Kidney epithelial cell (primary cell): ENCODE data around the gene SIPA1. TPM values are rescaled to one million over a fixed set of nuclear protein-coding genes. Genes with fewer than 3 reads are reported as not detected.
A peak's percentile ranks its signal among the peaks of the same experiment; 100 is the strongest.

Experiments
- DNase-seq: peaks from one replicate; pipeline ENCODE4 v3.0.0-alpha.2; 2010; ENCODE audit warnings: low read depth
- H3K27me3 ChIP-seq: 2 replicates; pipeline ENCODE4 v1.6.0; 2011; ENCODE audit warnings: low read length; ENCODE audit not compliant: control insufficient read depth, insufficient read depth
- H3K36me3 ChIP-seq: 2 replicates; pipeline ENCODE4 v1.5.1; 2011; ENCODE audit warnings: low read length; ENCODE audit not compliant: control insufficient read depth, insufficient read depth
- H3K4me3 ChIP-seq: 2 replicates; pipeline ENCODE4 v1.5.1; 2011; ENCODE audit warnings: low read depth, mild to moderate bottlenecking, control low read depth, low read length
- CTCF ChIP-seq: IDR thresholded peaks from 2 replicates; pipeline ENCODE4 v1.5.1; 2011; ENCODE audit warnings: mild to moderate bottlenecking, moderate library complexity, low read length, control low read depth, inconsistent platforms; ENCODE audit not compliant: insufficient read depth, poor library complexity, severe bottlenecking
- total RNA-seq: library from RNA; depleted of rRNA; stranded (reverse); fragments of >200 nt; gene quantifications from 2 replicates; pipeline ENCODE4 v1.2.3, GENCODE V29; 2015

Gene SIPA1
- total RNA-seq, 1 donor from 2014 or later = 25.8 TPM

GRCh38 chr11:65591939-65592857 lies 45.7 kb upstream of the SIPA1 start:
- no peaks in the 10 kb centered on the region for H3K27me3 ChIP-seq
- no peaks in the 10 kb centered on the region for H3K36me3 ChIP-seq
- DNase-seq = no peak
- H3K4me3 ChIP-seq = peak overlapping the region; percentile 1
- TF ChIP-seq CTCF = peak; percentile 16

GRCh38 chr11:65592858-65593517 lies 44.9 kb upstream of the SIPA1 start:
- Histone ChIP-seq H3K36me3 (no peaks in the 10 kb centered on the region), H3K4me3 (no peak overlapping the region), H3K27me3 (no peaks in the 10 kb centered on the region)
- DNase-seq = no peak
- TF ChIP-seq CTCF = no peak

- Histone ChIP-seq H3K4me3 (no peak overlapping the region), H3K36me3 (peaks cover 1% of the 10 kb centered on the region), H3K27me3 (no peaks in the 10 kb centered on the region)
- peak; percentile 83 for TF ChIP-seq CTCF
- no peak for DNase-seq
Measured at GRCh38 chr11:65593518-65594414, 44.1 kb upstream of the SIPA1 start.

GRCh38 chr11:65595131-65595530 lies 42.8 kb upstream of the SIPA1 start:
- no peak for DNase-seq
- peaks cover 2% of the 10 kb centered on the region for H3K36me3 ChIP-seq
- H3K27me3 ChIP-seq = no peaks in the 10 kb centered on the region
- no peak overlapping the region for H3K4me3 ChIP-seq
- no peak for TF ChIP-seq CTCF

- no peak for DNase-seq
- Histone ChIP-seq H3K4me3 (no peak within 1 kb of the TSS), H3K36me3 (peaks cover 2% of the 10 kb centered on the region), H3K27me3 (no peaks in the 10 kb centered on the region)
- TF ChIP-seq CTCF = no peak
Measured at GRCh38 chr11:65595543-65596281, 42.2 kb upstream of the SIPA1 start, which contains the start of gene KCNK7. Gene KCNK7, minus strand, starts transcription at chr11:65595800. Its CDS starts 28 bp downstream, at chr11:65595772.
